MCF 10A (cell line): ENCODE data around the gene CAMTA1. TPM values are rescaled to one million over a fixed set of nuclear protein-coding genes. Genes with fewer than 3 reads are reported as not detected.

ENCODE experiments used
- BruUV-seq: library from RNA; stranded (reverse); fragments of 400-500 nt; replicated peaks from 2 replicates; lab custom pipeline; 2021; lab: Mats Ljungman, UMichigan
- CTCF ChIA-PET: fragments of 300-600 bp; sonication (Branson Sonifier 250); formaldehyde crosslinking; extraction: SDS; loops from one replicate; lab custom pipeline; 2021; ENCODE audit warnings: antibody characterized with exemption, inconsistent platforms; lab: Yijun Ruan, JAX
- POLR2A ChIA-PET: fragments of 300-600, 350-650 bp; sonication (Branson Sonifier 250); formaldehyde crosslinking; extraction: SDS; loops from one replicate; lab custom pipeline; 2020; ENCODE audit warnings: antibody characterized with exemption, inconsistent platforms; lab: Yijun Ruan, JAX
- DNase-seq: peaks from one replicate; pipeline ENCODE4 v3.0.0-alpha.2; 2018; ENCODE audit not compliant: unreplicated experiment
- H3K27ac Mint-ChIP-seq: one replicate; pipeline ENCODE4 v1.8.0; 2022; ENCODE audit warnings: mild to moderate bottlenecking, low read depth, mixed read lengths; ENCODE audit not compliant: unreplicated experiment
- H3K27me3 Mint-ChIP-seq: one replicate; pipeline ENCODE4 v1.8.0; 2022; ENCODE audit warnings: mixed read lengths; ENCODE audit not compliant: insufficient read depth, unreplicated experiment
- H3K36me3 Mint-ChIP-seq: one replicate; pipeline ENCODE4 v1.8.0; 2022; ENCODE audit warnings: mild to moderate bottlenecking, moderate library complexity, mixed read lengths; ENCODE audit not compliant: insufficient read depth, unreplicated experiment
- H3K4me1 Mint-ChIP-seq: one replicate; pipeline ENCODE4 v1.8.0; 2022; ENCODE audit warnings: mixed read lengths; ENCODE audit not compliant: insufficient read depth, unreplicated experiment
- H3K4me3 Mint-ChIP-seq: one replicate; pipeline ENCODE4 v1.8.0; 2022; ENCODE audit warnings: mild to moderate bottlenecking, moderate library complexity, mixed read lengths; ENCODE audit not compliant: unreplicated experiment
- H3K9me3 Mint-ChIP-seq: one replicate; pipeline ENCODE4 v1.8.0; 2022; ENCODE audit warnings: mixed read lengths; ENCODE audit not compliant: unreplicated experiment
- intact Hi-C: fragments of 100-400 bp; cut with micrococcal nuclease; formaldehyde crosslinking; loops from 2 replicates; pipeline ENCODE4 v1.14.1; 2022
- total RNA-seq: library from RNA; stranded (reverse); gene quantifications from 2 replicates; pipeline ENCODE4 v1.2.3, GENCODE V29; 2022
- TF ChIP-seq, protein P1 (sequence below): fragments of 200-600 bp; IDR thresholded peaks from one replicate; pipeline ENCODE4 v1.8.0; 2022; ENCODE audit warnings: antibody characterized with exemption, mild to moderate bottlenecking; ENCODE audit not compliant: unreplicated experiment

CAMTA1 gene
- total RNA-seq, 1 experiment from 2014 or later, result 74.1 TPM

DNA sequence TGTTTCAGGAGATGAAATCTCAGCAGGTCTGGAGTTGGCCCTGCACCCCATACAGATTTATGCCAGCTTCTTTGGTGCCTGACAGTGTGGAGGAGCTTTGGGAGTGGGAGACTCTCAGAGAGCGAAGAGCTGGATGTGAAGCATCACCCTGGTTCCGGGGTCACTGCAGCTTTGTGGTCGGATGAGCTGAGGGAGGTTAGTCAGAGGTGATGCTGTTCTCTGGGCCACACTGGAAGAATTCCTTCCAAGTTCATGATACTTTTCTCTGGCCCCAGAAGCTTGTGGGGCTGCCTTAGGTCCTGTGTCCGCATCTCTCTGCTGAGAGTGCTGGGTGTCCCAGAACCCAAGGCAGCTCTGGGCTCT, 467.8 kb downstream of the CAMTA1 start:
- peaks cover 6% of the 10 kb centered on the region for H3K36me3 Mint-ChIP-seq
- H3K27me3 Mint-ChIP-seq, result no peaks in the 10 kb centered on the region
- H3K9me3 Mint-ChIP-seq, result no peaks in the 10 kb centered on the region
- POLR2A ChIA-PET, result no interaction called here
- H3K4me3 Mint-ChIP-seq, result no peak overlapping the region
- no peak for DNase-seq
- no peak overlapping the region for H3K27ac Mint-ChIP-seq
- BruUV-seq, result no TSS peak
- TF ChIP-seq, protein P1, sequence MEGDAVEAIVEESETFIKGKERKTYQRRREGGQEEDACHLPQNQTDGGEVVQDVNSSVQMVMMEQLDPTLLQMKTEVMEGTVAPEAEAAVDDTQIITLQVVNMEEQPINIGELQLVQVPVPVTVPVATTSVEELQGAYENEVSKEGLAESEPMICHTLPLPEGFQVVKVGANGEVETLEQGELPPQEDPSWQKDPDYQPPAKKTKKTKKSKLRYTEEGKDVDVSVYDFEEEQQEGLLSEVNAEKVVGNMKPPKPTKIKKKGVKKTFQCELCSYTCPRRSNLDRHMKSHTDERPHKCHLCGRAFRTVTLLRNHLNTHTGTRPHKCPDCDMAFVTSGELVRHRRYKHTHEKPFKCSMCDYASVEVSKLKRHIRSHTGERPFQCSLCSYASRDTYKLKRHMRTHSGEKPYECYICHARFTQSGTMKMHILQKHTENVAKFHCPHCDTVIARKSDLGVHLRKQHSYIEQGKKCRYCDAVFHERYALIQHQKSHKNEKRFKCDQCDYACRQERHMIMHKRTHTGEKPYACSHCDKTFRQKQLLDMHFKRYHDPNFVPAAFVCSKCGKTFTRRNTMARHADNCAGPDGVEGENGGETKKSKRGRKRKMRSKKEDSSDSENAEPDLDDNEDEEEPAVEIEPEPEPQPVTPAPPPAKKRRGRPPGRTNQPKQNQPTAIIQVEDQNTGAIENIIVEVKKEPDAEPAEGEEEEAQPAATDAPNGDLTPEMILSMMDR, result no peak
- intact Hi-C loops, result no loop called here
- CTCF ChIA-PET, result no interaction called here
- H3K4me1 Mint-ChIP-seq, result peaks cover 6% of the 10 kb centered on the region

GRCh38 chr1:7253988-7254587, 468.8 kb downstream of the CAMTA1 start:
- CTCF ChIA-PET, result no interaction called here
- POLR2A ChIA-PET, result no interaction called here
- H3K27ac Mint-ChIP-seq, result no peak overlapping the region
- H3K9me3 Mint-ChIP-seq, result no peaks in the 10 kb centered on the region
- no peak for DNase-seq
- intact Hi-C loops, result no loop called here
- no peak overlapping the region for H3K4me3 Mint-ChIP-seq
- TF ChIP-seq, protein P1, result no peak
- peaks cover 6% of the 10 kb centered on the region for H3K36me3 Mint-ChIP-seq
- H3K4me1 Mint-ChIP-seq, result peaks cover 6% of the 10 kb centered on the region
- no TSS peak for BruUV-seq
- H3K27me3 Mint-ChIP-seq, result no peaks in the 10 kb centered on the region

- Mint-ChIP-seq H3K9me3 (no peaks in the 10 kb centered on the region), H3K36me3 (peaks cover 6% of the 10 kb centered on the region), H3K27me3 (no peaks in the 10 kb centered on the region), H3K4me1 (peaks cover 6% of the 10 kb centered on the region), H3K27ac (no peak overlapping the region), H3K4me3 (no peak overlapping the region)
- POLR2A ChIA-PET, result no interaction called here
- BruUV-seq, result no TSS peak
- TF ChIP-seq, protein P1, result no peak
- intact Hi-C loops, result no loop called here
- CTCF ChIA-PET, result no interaction called here
- no peak for DNase-seq
These were observed 470.2 kb downstream of the CAMTA1 start for GRCh38 chr1:7255303-7256058.

DNA sequence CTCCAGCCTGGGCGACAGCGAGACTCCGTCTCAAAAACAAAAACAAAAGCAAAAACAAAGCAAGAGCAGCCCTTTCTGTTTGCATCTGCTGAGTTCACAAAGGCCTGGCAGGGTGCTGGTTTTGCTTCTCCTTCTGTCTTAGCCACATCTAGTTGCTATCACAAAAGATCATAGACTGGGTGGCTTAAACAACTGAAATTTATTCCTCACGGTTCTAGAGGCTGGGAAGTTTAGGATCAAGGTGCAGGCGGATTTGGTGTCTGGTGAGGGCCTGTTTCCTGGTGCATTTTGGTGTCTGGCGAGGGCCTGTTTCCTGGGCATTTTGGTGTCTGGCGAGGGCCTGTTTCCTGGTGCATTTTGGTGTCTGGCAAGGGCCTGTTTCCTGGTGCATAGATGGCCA, 471.3 kb downstream of the CAMTA1 start:
- BruUV-seq, result no TSS peak
- H3K9me3 Mint-ChIP-seq, result no peaks in the 10 kb centered on the region
- POLR2A ChIA-PET, result no interaction called here
- no peak overlapping the region for H3K4me3 Mint-ChIP-seq
- peaks cover 6% of the 10 kb centered on the region for H3K4me1 Mint-ChIP-seq
- intact Hi-C loops, result no loop called here
- peaks cover 6% of the 10 kb centered on the region for H3K36me3 Mint-ChIP-seq
- CTCF ChIA-PET, result interaction anchor here (0.7 kb wide), 1 partner anchor 214 kb away, joined by 3 read pairs; no protein-coding TSS in a partner anchor
- H3K27ac Mint-ChIP-seq, result no peak overlapping the region
- H3K27me3 Mint-ChIP-seq, result no peaks in the 10 kb centered on the region
- TF ChIP-seq, protein P1, result no peak
- DNase-seq, result no peak
